ENCODE results near the gene GRID2IP.
A peak's percentile ranks its signal among the peaks of the same experiment; 100 is the strongest.
"Not testable (repeated sequence)": the region's sequence is repeated elsewhere in the genome, so short reads cannot be mapped to it uniquely, and the experiment has no call there.

Gene GRID2IP

DNA sequence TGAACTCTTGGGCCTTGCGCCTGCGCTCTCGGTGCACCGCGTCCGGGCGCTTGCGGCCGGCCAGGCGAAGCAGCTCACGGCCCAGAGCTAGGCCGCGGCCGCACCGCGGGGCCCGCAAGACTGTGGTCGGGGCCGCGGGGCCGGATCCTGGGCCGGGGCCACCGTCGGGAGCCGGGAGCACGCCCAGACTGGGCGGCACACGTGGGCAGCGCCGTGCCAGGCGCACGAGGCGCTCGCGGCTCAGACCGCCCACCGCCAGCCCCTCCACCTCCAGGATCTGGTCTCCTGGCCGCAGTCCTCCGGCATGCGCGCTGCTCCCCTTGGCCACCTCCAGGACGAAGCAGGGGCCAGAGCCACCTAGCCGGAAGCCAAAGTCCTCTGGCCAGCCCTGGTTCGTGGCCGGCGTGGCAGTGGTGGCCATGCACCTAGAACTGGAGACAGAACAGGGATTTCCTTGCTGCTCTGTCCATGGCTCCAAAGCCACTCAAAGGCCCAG, at the start of gene GRID2IP:
Gene GRID2IP, minus strand, starts transcription at position 446 of the 496 bp plus-strand sequence. Its CDS starts 25 bp downstream, at position 421.
- DNase-seq = no peak

DNA sequence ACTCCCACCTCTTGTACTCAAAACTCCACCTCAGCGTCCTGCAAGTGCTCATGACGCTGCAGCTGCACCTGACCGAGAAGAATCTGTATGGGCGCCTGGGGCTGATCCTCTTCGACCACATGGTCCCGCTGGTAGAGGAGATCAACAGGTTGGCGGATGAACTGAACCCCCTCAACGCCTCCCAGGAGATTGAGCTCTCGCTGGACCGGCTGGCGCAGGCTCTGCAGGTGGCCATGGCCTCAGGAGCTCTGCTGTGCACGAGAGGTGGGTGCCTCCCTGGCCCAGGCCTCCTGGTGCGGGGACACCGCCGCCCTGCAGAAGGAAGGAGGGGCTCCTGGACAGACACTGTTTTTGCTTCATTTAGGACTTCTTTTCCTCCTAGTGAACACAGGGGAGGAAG, 48.8 kb upstream of the GRID2IP start:
- no peak for DNase-seq

DNA sequence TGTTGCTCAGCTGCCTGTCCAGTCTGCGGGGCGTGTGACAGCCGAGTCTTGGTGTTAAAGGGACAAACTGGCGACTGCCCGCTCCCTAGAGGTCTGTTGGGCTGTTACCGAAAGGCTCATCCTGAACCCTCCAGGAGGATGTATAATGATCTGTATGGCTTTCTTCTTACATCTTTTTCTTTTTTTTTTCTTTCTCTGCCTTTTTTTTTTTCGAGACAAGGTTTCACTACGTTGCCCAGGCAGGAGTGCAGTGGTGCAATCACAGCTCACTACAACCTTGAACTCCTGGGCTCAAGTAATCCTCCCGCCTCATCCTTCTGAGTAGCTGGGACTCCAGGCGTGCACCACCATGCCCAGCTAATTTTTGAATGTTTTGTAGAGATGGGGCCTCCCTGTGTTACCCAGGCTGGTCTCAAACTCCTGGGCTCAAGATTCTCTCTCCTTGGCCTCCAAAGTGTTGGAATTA, 39.4 kb upstream of the GRID2IP start:
- no peak for DNase-seq

DNA sequence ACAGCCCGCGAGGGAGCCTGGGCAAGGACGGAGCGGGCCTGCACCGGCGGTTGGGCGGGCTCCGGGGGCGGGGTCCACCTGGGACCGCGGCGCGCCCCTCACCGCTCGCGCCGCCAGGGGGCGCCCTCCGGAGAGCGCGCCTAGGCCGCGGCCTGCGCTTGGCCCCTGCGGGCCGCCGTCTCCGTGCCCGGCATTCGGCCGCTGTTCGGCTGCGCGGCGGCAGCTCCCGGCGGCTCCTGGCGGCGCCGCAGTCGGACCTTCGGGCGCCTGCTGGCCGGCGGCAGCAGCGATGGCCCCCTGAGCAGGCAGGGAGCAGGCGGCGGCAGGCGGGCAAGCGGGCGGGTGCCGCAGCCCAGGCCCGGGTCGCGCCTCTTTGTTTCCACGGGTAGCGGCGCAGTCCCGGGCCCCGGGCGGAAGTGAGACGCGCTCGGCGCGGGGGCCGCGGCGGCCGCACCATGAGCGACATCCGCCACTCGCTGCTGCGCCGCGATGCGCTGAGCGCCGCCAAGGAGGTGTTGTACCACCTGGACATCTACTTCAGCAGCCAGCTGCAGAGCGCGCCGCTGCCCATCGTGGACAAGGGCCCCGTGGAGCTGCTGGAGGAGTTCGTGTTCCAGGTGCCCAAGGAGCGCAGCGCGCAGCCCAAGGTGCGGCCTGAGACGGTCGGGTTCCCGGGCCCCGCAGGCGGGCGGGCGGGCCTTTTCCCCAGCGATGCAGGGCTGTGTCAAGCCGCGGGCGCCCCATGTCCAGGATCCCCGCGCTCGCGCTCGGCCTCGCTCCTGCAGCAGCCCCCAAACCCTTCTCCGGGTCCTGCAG, 38.8 kb upstream of the GRID2IP start, which contains the start of gene INTS15:
Gene INTS15, plus strand, starts transcription at position 193 of the 816 bp plus-strand sequence. Its CDS starts 263 bp downstream, at position 456.
- peak; percentile 89 for DNase-seq

DNA sequence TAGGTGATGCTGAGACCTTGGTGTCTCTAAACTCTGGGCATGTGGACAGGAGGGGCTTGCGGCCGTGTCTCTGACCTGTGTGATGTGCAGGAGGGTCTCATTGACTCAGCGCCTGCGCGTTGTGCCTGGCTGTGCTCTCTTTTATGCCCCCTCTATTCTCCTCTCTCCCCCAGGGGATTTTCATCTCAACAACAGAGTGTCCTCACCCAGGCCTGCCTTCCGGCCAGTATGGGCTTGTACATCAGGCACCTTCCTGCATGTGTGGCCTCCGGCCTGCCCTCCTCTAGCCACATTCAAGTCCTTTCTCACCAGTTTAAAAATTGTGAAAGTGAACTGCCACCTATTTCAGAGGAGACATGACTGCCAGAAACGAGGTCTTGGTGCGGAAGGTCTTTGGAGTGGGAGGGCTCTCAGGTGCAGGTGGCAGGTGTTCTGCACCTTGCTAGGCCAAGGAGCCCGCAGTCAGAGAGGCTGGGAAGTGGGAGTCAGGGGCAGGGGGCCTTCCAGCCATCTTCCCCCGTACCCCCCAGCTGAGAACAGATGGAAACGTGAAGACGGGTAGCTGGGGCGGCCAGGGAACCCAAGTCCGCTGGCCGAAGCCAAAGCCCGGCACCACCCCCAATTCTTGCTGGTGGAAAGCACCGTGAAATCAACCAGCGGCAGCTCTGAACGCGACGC, 38.0 kb upstream of the GRID2IP start:
- DNase-seq = no peak

DNA sequence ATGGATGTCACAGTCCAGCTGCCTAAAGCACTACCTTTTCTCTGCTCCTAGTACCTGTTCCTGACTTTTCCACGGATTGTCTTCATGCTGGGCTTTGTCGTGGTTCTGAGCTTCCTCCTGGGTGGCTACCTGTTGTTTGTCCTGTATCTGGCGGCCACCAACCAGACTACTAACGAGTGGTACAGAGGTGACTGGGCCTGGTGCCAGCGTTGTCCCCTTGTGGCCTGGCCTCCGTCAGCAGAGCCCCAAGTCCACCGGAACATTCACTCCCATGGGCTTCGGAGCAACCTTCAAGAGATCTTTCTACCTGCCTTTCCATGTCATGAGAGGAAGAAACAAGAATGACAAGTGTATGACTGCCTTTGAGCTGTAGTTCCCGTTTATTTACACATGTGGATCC, 37.3 kb upstream of the GRID2IP start:
- no peak for DNase-seq

DNA sequence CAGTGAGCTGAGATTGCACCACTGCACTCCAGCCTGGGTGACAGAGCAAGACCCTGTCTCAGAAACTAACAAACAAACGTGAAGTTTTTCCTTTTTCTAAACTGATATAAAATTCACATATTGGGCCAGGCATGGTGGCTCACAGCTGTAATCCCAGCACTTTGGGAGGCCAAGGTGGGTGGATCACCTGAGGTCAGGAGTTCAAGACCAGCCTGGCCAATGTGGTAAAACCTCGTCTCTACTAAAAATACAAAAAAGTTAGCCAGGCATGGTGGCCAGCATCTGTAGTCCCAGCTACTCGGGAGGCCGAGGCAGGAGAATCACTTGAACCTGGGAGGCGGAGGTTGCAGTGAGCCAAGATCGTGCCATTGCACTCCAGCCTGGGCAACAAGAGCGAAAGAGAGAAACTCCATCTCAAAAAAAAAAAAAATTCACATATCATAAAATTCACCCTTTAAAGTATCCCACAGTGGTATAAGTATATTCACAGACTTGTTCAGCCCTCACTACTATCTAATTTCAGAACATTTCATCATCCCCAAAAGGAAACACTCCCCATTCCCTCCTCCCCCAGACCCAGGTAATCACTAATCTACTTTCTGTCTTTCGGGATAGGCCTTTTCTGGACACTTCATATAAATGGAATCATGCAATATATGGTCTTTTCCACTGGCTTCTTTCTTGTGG, 34.6 kb upstream of the GRID2IP start:
- DNase-seq = not testable (repeated sequence)

DNA sequence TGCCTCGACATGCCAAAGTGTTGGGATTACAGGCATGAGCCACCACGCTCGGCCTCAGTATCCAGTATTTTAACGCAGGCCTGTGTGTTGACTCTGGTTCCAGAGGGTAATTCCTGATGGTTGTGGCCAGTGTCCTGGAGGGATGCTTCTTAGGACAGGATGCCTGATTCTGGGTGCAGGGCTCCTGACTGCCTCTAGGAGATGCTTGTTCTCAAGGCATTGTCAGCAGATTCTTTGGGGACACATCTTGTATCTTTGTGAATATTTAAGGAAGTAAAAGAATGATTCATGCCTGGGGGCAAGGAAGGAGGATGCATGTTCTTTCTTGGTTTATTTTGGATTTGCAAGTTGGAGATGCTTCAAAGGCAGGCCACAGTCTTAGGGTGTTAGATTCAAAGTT, 28.2 kb upstream of the GRID2IP start:
- no peak for DNase-seq

DNA sequence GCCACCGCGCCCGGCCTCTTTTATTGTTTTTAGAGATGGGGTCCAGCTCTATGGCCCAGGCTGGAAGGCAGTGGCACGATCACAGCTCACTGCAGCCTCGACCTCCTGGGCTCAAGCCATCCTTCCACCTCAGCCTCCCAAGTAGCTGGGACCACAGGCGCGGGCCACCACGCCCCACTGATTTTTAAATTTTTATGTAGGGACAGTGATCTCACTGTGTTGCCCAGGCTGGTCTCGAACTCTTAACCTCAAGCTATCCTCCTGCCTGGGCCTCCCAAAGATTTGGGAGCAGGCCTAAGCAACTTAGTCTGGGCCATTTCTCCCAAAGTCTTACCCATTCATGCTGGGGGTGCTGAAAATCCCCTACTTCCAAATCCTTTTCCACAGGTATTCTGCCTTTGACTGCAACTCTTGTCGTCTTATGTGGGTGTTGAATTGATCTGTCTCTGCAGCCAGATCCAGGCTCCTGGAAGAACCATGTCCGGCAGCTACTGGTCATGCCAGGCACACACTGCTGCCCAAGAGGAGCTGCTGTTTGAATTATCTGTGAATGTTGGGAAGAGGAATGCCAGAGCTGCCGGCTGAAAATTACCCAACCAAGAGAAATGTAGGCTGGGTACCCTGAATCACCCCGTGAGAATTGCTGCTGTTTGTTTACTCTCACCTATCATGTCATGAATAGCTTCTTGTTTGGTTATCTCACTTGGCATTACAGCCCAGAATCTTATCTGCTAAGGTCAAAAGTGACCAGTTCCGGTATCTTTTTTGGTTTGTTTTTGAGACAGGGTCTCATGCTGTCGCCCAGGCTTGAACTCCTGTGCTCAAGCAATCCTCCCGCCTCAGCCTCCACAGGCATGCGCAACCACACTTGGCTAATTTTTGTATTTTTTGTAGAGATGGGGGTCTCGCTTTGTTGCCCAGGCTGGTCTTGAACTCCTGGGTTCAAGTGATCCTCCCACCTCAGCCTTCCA, 27.1 kb upstream of the GRID2IP start:
- no peak for DNase-seq

DNA sequence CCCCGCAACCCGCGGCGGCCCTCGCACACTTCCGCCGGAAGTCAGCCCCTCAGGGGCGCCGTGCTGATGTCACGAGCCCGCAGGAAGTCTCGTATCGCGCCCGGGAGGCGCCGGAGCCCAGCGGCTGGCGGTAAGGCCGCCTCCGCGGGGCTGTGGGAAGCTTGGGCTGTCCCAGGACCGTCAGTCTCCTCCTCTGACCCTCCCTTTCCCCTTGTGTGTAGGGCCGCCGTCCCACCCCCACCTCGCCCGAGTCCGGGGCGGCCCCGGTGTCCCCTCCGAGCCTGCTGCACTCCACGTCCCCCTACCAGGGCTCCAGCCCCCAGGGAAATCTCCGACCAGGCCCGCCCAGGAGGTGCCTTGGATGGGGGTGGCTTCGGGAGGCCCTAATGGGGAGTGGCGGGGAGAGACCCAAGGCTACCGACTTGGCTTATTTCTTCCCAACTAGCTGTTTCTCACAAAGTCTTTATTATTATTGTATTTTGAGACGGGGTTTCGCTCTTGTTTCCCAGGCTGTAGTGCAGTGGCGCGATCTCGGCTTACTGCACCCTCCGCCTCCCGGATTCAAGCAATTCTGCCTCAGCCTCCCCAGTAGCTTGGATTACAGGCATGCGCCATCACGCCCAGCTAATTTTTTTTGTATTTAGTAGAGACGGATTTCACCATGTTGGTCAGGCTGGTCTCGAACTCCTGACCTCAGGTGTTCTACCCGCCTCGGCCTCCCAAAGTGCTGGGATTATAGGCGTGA, 26.3 kb upstream of the GRID2IP start, which contains the start of gene ZDHHC4:
Gene ZDHHC4, plus strand, starts transcription at position 86 of the 745 bp plus-strand sequence. CDS start 3,108 bp downstream, outside the sequence.
- peak; percentile 86 for DNase-seq

DNA sequence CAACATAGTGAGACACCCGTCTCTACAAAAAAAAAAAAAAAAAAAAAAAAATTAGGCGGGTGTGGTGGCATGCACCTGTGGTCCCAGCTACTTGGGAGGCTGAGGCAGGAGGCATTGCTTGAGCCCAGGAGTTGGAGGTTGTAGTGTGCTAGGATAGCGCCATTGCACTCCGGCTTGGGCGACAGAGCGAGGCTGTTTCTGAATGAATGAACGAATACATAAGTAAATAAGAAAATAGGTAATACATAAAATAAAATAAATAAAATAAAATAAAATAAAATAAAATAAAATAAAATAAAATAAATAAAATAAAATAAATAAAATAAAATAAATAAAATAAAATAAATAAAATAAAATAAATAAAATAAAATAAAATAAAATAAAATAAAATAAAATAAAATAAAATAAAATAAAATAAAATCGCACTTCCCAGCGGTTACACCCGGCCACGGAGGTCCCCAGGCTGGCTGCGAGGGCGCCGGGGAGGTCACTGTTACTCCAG, 25.7 kb upstream of the GRID2IP start:
- DNase-seq = not testable (repeated sequence)

DNA sequence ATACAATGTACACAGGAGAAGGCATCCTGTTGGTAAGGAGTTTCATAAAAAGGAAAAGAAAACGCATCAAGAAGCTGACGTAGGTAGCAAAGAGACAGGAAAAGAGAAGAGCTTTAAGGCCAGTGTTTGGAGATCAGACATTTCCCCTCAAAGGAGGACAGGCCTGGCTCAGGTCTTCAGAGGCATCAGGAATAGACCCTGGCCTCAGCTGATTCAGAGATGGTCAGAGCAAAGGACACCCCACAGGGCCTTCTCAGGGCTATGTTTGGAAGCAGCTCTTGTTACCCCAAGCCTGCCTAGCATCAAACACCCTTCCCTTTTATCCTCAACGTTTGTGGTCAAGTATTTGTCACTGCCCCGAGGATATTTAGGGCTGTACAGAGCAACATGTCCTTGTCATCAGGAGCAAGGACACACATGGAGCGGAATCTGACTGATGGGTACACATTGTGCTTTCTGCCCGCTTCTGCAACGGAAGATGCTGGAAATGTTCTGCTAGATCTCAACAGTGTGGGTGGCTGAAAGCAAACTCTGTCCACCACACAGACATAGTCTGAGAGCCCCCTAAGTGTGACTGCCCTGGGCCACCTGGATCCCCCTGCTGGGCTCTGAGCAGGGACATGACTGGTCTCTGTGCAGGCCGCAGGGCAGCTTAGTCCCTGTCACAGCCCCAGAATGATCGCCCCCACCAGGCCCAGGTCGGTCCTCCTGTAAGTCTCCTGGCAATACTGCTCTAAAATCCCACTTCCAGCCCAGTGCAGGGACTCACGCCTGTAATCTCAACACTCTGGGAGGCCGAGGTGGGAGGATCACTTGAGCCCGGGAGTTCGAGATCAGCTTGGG, 25.0 kb upstream of the GRID2IP start:
- no peak for DNase-seq

DNA sequence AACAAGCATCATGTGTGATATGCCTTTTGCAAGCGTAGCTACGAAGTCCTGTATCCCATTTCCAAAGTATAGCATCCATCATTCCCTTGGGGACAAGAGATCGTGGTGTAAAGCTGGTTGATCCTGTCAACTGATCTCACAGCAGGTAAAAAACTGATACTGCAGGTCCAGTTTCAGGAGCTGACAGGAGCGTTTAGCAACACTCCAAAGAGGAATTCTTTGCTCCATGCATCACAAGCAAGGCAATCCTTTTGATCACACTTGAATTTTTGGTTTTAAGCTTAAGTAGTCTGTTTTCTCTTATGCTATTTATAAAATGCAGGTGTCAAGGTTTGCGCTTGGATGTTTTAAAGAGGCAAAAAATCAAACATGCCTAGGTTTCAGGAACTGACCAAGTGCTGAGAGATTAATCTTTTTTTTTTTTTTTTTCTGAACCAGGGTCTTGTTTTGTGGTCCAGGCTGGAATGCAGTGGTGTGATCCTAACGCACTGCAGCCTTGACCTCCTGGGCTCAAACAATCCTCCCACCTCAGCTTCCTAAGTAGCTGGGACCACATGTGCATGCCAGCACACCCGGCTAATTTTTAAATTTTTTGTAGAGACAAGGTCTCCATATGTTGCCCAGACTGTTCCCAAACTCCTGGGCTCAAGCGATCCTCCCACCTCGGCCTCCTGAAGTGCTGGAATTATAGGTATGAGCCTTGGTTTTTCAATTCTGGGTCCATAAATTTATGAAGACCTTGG, 24.2 kb upstream of the GRID2IP start:
- DNase-seq = no peak

DNA sequence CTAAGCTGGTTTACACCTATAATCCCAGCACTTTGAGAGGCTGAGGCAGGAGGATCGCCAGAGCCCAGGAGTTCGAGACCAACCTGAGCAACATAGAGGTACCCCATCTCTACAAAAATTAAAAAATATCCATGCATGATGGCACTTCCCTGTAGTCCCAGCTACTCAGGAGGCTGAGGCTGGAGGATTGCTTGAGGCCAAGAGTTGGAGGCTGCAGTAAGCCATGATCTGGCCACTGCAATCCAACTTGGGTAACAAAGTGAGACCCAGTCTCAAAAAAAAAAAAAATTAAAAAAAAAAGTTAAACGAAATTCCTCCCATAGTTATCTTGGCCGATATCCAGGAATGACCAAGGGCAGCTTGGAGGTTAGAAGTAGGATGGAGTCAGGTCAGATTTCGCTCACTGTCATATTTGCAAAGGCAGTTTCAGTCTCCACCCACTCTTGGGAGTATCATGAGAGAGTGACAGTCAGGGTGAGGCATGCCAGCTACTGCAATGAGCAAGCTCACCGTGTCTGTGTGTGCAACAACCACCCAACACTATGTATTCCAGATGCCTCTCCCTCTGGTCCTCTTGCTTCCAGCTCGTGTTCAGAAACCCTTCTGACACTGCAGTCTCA, 20.0 kb upstream of the GRID2IP start:
- DNase-seq = no peak

DNA sequence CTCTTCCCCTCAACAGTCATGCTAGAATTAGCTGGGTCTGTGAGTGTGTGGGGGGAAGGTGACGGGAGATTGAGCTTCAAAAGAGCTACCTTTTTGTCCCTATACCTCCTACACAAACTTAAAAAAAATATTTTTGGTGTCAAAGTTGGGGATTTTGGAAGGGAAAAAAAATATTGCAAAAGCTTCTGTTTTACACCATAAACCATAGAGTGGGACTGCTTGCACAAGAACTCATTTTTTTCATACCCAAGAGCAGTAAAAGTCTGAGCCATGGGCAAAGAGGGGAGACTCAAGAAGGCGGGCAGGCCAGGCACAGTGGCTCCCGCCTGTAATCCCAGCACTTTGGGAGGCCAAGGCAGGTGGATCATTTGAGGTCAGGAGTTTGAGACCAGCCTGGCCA, 16.6 kb upstream of the GRID2IP start:
- DNase-seq = no peak

DNA sequence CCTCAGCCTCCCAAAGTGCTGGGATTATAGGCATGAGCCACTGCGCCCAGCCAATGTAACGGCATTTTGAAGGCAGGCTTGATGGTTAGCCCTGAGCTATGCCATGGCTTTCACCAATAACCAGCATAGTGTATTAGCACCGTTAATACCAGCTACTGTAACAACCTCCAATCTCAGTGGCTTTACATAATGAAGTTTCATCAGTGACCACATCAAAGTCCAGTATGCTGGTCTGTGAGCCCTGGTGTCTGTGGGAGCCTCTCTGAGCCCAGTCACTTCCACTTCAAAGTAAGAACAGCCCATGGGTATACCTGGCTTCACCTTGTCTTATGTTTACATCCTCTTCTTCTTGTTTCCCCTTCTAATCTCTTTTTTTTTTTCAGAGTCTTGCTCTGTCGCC, 14.4 kb upstream of the GRID2IP start:
- DNase-seq = no peak

DNA sequence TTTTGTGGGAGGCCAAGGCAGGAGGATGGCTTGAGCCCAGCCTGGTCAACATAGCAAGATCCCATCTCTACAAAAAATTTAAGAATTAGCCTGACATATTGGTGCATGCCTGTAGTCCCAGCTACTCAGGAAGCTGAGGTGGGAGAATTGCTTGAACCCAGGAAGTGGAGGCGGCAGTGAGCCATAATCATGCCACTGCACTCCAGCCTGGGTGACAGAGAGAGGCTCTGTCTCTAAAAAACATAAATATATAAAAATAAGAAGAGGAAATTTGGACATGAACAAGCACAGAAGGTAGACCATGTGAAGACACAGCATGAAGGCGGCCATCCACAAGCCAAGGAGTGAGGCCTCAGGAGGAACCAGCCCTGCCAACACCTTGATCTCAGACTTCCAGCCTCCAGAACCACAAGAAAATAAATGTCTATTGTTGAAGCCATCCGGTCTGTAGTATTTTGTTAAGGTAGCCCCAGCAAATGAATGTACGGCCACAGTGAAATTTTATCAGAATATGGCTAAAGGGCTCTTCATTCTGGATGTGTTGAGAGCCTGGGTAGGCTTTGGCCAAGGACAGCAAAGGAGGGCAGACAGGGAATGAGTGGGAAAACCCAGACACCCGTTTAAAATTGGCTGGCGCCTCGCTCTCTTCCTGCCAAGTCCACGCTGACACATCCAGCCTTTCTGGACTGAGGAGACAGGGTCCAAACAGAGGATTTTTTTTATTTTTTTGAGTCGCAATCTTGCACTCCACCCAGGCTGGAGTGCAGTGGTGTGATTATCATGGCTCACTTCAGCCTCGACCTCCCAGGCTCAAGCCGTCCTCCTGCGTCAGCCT, 12.9 kb upstream of the GRID2IP start:
- DNase-seq = no peak

DNA sequence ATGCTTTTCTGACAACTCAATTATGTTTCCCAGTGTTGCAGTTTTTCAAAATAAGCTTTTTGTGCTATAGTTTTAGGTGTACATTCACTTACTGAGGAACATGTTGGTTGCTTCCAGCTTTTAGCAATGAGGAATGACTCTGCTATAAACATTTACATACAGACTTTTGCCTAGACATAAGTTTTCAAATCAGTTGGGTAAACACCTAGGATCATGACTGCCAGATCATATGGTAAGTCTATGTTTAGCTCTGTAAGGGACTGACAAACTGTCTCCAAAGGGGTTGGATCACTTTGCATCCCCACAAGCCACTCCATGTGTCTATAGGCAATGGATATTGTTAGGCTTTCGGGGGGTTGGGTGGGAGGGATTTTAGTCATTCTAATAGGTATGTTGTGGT, 10.8 kb upstream of the GRID2IP start:
- no peak for DNase-seq

Data from activated CD4-positive, CD25-positive, alpha-beta regulatory T cell treated with anti-CD3 and anti-CD28 coated beads, Interleukin-2, amount 50 U/mL, for 72 hours (primary cell).